ENCODE measurements around the gene ZNF580. TPM values are rescaled to one million over a fixed set of nuclear protein-coding genes. Genes with fewer than 3 reads are reported as not detected.

The ZNF580 gene
- total and polyA plus RNA-seq, 2 of the 8 experiments (the other 6 are each of a cell fraction or from before 2014, with no cell fraction given), result 12.0 to 24.6 TPM

DNA sequence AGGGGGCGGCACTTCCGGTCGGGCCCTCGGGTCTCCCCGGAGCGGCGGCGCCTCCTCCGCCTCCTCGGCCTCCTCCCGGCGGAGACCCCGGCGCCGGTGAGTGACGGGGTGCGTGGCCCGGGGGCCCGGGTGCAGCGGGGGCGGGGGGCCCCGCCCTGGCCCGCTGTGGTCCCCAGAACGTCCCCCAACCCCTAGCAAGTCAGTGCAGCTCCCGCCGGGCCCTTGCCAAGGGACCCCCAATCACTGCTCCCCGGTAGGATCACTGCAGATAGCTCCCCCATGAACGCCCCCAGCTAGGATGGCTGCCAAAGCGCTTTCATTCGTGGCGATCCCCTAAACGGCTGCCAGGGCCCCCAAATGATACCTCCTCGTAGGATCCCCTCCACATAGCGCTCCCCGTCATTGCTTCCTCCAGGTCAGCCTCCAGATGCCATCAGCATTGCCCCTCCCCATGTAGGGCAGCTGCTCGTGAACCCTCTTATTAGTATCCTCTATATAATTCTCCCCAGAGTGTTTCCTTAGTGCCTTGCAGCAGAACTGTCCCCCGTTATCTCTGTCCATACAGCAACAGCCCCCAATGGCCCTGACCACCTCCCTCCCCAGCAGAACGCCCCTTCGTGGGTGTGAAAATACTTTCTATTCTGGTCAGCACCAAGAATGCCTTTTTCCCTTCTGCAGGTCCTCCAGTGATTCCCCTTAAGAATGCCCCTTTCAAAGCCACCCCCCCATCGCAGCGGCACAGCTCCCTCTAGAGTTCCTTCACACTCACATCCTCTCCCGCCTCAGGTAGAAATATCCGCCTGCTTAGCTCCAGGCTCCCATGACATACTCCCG is 34.9 kb upstream of the ZNF580 start, which contains the start of gene ZNF865:
Gene ZNF865, plus strand, starts transcription at position 11 of the 834 bp plus-strand sequence. CDS start 7,972 bp downstream, outside the sequence.
- peak within 1 kb of the TSS; percentile 98 for H3K18ac ChIP-seq (ENCODE audit: extremely low read depth, low read length)
- H3K9me3 ChIP-seq (ENCODE audit: insufficient read depth in 2 of 2, low read depth in 1 of 2, low read length in 1 of 2), result no peaks in the 10 kb centered on the region
- H3K23ac ChIP-seq (ENCODE audit: insufficient read length), result no peak within 1 kb of the TSS
- peaks cover 13% of the 10 kb centered on the region for H3K23me2 ChIP-seq (ENCODE audit: low read depth, low read length)
- H2BK120ac ChIP-seq (replicated peaks; ENCODE audit: low read depth, low read length), result peak within 1 kb of the TSS; percentile 86
- H4K8ac ChIP-seq (ENCODE audit: extremely low read depth, insufficient read depth, low read length), result peak within 1 kb of the TSS; percentile 83
- H3K36me3 ChIP-seq (ENCODE audit: control insufficient read depth in 2 of 4, insufficient read depth in 4 of 4, low read length in 3 of 4), result peaks cover 0 to 3% (median 0%) of the 10 kb centered on the region in 4 experiments; a peak in 1 of 8 replicates
- no peak within 1 kb of the TSS for H2AK5ac ChIP-seq (ENCODE audit: low read depth, low read length)
- H3K4me3 ChIP-seq (ENCODE audit: extremely low read depth in 1 of 4, insufficient read depth in 2 of 4, low read depth in 3 of 4, low read length in 4 of 4), result peak within 1 kb of the TSS; percentile 54 to 93 (median 88)
- H2AFZ ChIP-seq (ENCODE audit: low read length), result no peak within 1 kb of the TSS; the same call in 1 of the 2 replicates
- FAIRE-seq (peak; percentile 74), DNase-seq (ENCODE audit: low read depth in 1 of 2, low spot score in 2 of 2) (peak in 1 of 2 experiments; percentile 72)
- peak within 1 kb of the TSS; percentile 95; the same call in 1 of the 2 replicates for H2BK15ac ChIP-seq (ENCODE audit: low read length)
- H4K5ac ChIP-seq (ENCODE audit: insufficient read length, low read depth, low read length), result peak within 1 kb of the TSS; percentile 96
- peaks cover 5% of the 10 kb centered on the region for H3K79me1 ChIP-seq (ENCODE audit: low read depth, low read length)
- ChIA-PET CTCF (ENCODE audit: partially characterized antibody) (interaction anchor here (0.6 to 2.3 kb wide), 28 partner anchors 9 to 447 kb away, joined by 3 to 22 read pairs (median 5); partner anchors contain the start of genes NAT14 and ZNF784), POLR2A (ENCODE audit: partially characterized antibody) (interaction anchor here (0.6 to 3.6 kb wide), 15 partner anchors 11 to 121 kb away, joined by 3 to 25 read pairs (median 4); partner anchors contain the start of genes NAT14, U2AF2, ZNF579 and ZNF784)
- H4K20me1 ChIP-seq (replicated peaks in 1 of 2; ENCODE audit: control insufficient read depth in 1 of 2, insufficient read depth in 2 of 2, low read length in 2 of 2), result peaks cover 2 to 19% of the 10 kb centered on the region in 2 experiments
- no peaks in the 10 kb centered on the region for H3K27me3 ChIP-seq (replicated peaks in 1 of 4; ENCODE audit: control insufficient read depth in 3 of 4, extremely low read depth in 1 of 4, insufficient read depth in 3 of 4, low read length in 3 of 4)
- WGBS, 2 experiments (ENCODE audit: extremely low coverage in 1 of 2, insufficient coverage in 1 of 2, insufficient read length in 1 of 2, insufficient replicate concordance in 2 of 2, low coverage in 1 of 2, low lambda C conversion rate in 2 of 2, missing lambda C conversion rate in 1 of 2), result 4% methylated on average over 18 of the region's 44 CpGs; no CpG with 5 or more reads in 1 of the 2 experiments
- peak within 1 kb of the TSS; percentile 80 for H3K27ac ChIP-seq (ENCODE audit: low read depth, low read length)
- H3K14ac ChIP-seq (ENCODE audit: insufficient read length), result peak within 1 kb of the TSS; percentile 1
- H3K4ac ChIP-seq (replicated peaks; ENCODE audit: insufficient read length, low read depth, low read length), result peak within 1 kb of the TSS; percentile 74
- peaks cover 0 to 10% of the 10 kb centered on the region in 2 experiments; a peak in 2 of 4 replicates for H3K79me2 ChIP-seq (ENCODE audit: control insufficient read depth in 1 of 2, insufficient read depth in 2 of 2, low read length in 2 of 2)
- H4K91ac ChIP-seq (replicated peaks; ENCODE audit: insufficient read length, low read length), result peak within 1 kb of the TSS; percentile 98
- peak within 1 kb of the TSS; percentile 59 to 66 (median 62) for H3K9ac ChIP-seq (replicated peaks in 1 of 4; ENCODE audit: extremely low read depth in 1 of 4, low read depth in 3 of 4, low read length in 3 of 4)
- H3K56ac ChIP-seq (replicated peaks; ENCODE audit: insufficient read length, low read depth, low read length), result peak within 1 kb of the TSS; percentile 95
- H3K4me1 ChIP-seq (replicated peaks in 1 of 4; ENCODE audit: control insufficient read depth in 3 of 4, insufficient read depth in 4 of 4, low read length in 3 of 4), result peaks cover 0 to 14% (median 8%) of the 10 kb centered on the region in 4 experiments; a peak in 6 of 7 replicates
- H2BK5ac ChIP-seq (ENCODE audit: low read depth, low read length), result peak within 1 kb of the TSS; percentile 96
- peak within 1 kb of the TSS; percentile 61 to 93 for H3K4me2 ChIP-seq (ENCODE audit: insufficient read depth in 1 of 2, low read depth in 2 of 2, low read length in 2 of 2)
- 0 out of 2 replicates have a peak within 1 kb of the TSS, but pooled peaks have one; percentile 80 for H2BK12ac ChIP-seq (ENCODE audit: low read depth, low read length)
- peak within 1 kb of the TSS; percentile 66; the same call in 1 of the 2 replicates for H2BK20ac ChIP-seq (ENCODE audit: low read length)
- TF ChIP-seq GABPA (IDR thresholded peaks at IDR 0.05; ENCODE audit: borderline replicate concordance, insufficient read depth, low read length) (no peak), NANOG (IDR thresholded peaks at IDR 0.05; ENCODE audit: insufficient read depth, low read depth, low read length, poor library complexity, severe bottlenecking) (no peak), JUN (IDR thresholded peaks at IDR 0.05; ENCODE audit: low read depth, low read length) (no peak), TAF7 (optimal IDR thresholded peaks at IDR 0.05; ENCODE audit: borderline replicate concordance, low read depth, low read length) (no peak), HDAC2 (IDR thresholded peaks at IDR 0.05; ENCODE audit: borderline replicate concordance in 1 of 2, low read depth in 2 of 2, low read length in 2 of 2) (no peak), POU5F1 (IDR thresholded peaks at IDR 0.05; ENCODE audit: low read depth, low read length) (no peak)
- TF ChIP-seq, protein P1, sequence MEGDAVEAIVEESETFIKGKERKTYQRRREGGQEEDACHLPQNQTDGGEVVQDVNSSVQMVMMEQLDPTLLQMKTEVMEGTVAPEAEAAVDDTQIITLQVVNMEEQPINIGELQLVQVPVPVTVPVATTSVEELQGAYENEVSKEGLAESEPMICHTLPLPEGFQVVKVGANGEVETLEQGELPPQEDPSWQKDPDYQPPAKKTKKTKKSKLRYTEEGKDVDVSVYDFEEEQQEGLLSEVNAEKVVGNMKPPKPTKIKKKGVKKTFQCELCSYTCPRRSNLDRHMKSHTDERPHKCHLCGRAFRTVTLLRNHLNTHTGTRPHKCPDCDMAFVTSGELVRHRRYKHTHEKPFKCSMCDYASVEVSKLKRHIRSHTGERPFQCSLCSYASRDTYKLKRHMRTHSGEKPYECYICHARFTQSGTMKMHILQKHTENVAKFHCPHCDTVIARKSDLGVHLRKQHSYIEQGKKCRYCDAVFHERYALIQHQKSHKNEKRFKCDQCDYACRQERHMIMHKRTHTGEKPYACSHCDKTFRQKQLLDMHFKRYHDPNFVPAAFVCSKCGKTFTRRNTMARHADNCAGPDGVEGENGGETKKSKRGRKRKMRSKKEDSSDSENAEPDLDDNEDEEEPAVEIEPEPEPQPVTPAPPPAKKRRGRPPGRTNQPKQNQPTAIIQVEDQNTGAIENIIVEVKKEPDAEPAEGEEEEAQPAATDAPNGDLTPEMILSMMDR (IDR thresholded peaks at IDR 0.05; ENCODE audit: control extremely low read depth in 1 of 3, insufficient read depth in 1 of 3, low read depth in 1 of 3, low read length in 3 of 3), result peak; percentile 68 to 80 (median 73)

Measured in H1 (cell line).